GM21390 (cell line): ENCODE measurements around the gene CSNK1G3.
"Not testable (repeated sequence)": the region's sequence is repeated elsewhere in the genome, so short reads cannot be mapped to it uniquely, and the experiment has no call there.

Experiments
- ATAC-seq: cut with Tn5 transposase; IDR thresholded peaks from one replicate; pipeline ENCODE4 v1.9.1; 2021; ENCODE audit not compliant: unreplicated experiment

Gene CSNK1G3

GRCh38 chr5:123628860-123629544, 117.0 kb downstream of the CSNK1G3 start:
- no peak for ATAC-seq

- no peak for ATAC-seq
Measured at GRCh38 chr5:123636006-123636405, 124.0 kb downstream of the CSNK1G3 start.

- ATAC-seq = not testable (repeated sequence)
Measured at GRCh38 chr5:123637028-123637427, 125.1 kb downstream of the CSNK1G3 start.

- ATAC-seq = no peak
Measured at GRCh38 chr5:123639244-123639643, 127.3 kb downstream of the CSNK1G3 start.

- no peak for ATAC-seq
Measured at GRCh38 chr5:123645024-123645603, 133.1 kb downstream of the CSNK1G3 start.

GRCh38 chr5:123647066-123647465, 135.1 kb downstream of the CSNK1G3 start:
- ATAC-seq = no peak

- ATAC-seq = no peak
Measured at GRCh38 chr5:123651234-123651633, 139.3 kb downstream of the CSNK1G3 start.

- ATAC-seq = no peak
Measured at GRCh38 chr5:123659011-123659410, 147.0 kb downstream of the CSNK1G3 start.

- ATAC-seq = no peak
Measured at GRCh38 chr5:123659495-123659894, 147.5 kb downstream of the CSNK1G3 start.

GRCh38 chr5:123664961-123665360, 153.0 kb downstream of the CSNK1G3 start:
- ATAC-seq = no peak

- ATAC-seq = no peak
Measured at GRCh38 chr5:123665822-123666371, 153.9 kb downstream of the CSNK1G3 start.
